Activated B cell treated with CpG ODN at 0.5 μM for 24 hours (primary cell): Measurements from ENCODE around the gene CDK5R1. TPM values are rescaled to one million over a fixed set of nuclear protein-coding genes. Genes with fewer than 3 reads are reported as not detected.

Experiments
- ATAC-seq: fragments of 200-7000 bp; cut with Tn5 transposase; one replicate; pipeline ENCODE4 v1.10.0; 2021; ENCODE audit warnings: low read depth, mild to moderate bottlenecking, moderate library complexity
- CTCF ChIA-PET: fragments of 350-600 bp; sonication (Branson Sonifier 250); formaldehyde crosslinking; loops from one replicate; lab custom pipeline; 2021; ENCODE audit warnings: antibody characterized with exemption; lab: Charles Lee
- POLR2A ChIA-PET: fragments of 350-600 bp; sonication (Branson Sonifier 250); formaldehyde crosslinking; loops from one replicate; lab custom pipeline; 2021; ENCODE audit warnings: antibody characterized with exemption; lab: Charles Lee
- DNase-seq: peaks from one replicate; pipeline ENCODE4 v3.0.0; 2022
- H3K27ac Mint-ChIP-seq: one replicate; pipeline ENCODE4 v1.8.0; 2020; ENCODE audit warnings: mixed read lengths
- H3K27me3 Mint-ChIP-seq: one replicate; pipeline ENCODE4 v1.8.0; 2021; ENCODE audit warnings: mixed read lengths
- H3K36me3 Mint-ChIP-seq: one replicate; pipeline ENCODE4 v1.8.0; 2021; ENCODE audit warnings: low read depth, mixed read lengths
- H3K4me1 Mint-ChIP-seq: one replicate; pipeline ENCODE4 v1.8.0; 2021; ENCODE audit warnings: mixed read lengths
- H3K4me3 Mint-ChIP-seq: one replicate; pipeline ENCODE4 v1.8.0; 2020; ENCODE audit warnings: mild to moderate bottlenecking, mixed read lengths
- H3K9me3 Mint-ChIP-seq: one replicate; pipeline ENCODE4 v1.8.0; 2020; ENCODE audit warnings: mixed read lengths
- intact Hi-C: fragments of 100-400 bp; cut with micrococcal nuclease; formaldehyde crosslinking; loops from one replicate; pipeline ENCODE4 v1.15.1; 2024
- total RNA-seq: library from RNA; stranded (reverse); gene quantifications from 2 replicates; pipeline ENCODE4 v1.2.3, GENCODE V29; 2022
- TF ChIP-seq, protein P1 (sequence below): fragments of 200-600 bp; IDR thresholded peaks from one replicate; pipeline ENCODE4 v1.8.0; 2022; ENCODE audit warnings: antibody characterized with exemption, mild to moderate bottlenecking

Gene CDK5R1
- total RNA-seq, 1 donor from 2014 or later = 9.6 TPM

DNA sequence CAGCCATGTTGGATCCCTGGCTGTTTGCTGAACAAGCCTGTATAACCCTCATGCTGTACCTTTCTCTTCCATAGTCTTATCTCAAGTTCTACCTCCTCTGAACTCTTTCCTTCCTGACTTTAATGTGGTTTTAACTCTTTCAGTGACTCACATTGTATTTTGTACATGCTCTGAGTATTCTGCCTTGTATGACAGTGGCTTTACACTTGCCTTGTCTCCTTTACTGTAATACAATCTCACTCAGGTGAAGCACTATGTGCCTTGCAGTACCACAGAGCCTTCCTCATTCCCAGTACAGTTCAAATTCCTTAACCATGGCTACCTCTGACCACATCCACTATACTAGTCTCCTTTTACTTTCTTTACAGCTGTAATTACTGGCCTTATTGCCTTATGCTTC is 28.4 kb upstream of the CDK5R1 start:
- H3K27me3 Mint-ChIP-seq = no peaks in the 10 kb centered on the region
- no peak for ATAC-seq
- no peaks in the 10 kb centered on the region for H3K9me3 Mint-ChIP-seq
- H3K4me1 Mint-ChIP-seq = peaks cover 13% of the 10 kb centered on the region
- no peak overlapping the region for H3K27ac Mint-ChIP-seq
- peaks cover 82% of the 10 kb centered on the region for H3K36me3 Mint-ChIP-seq
- ChIA-PET POLR2A (no interaction called here), CTCF (interaction anchor here (1.1 kb wide), 1 partner anchor 12 kb away, joined by 3 read pairs; no protein-coding TSS in a partner anchor)
- TF ChIP-seq, protein P1, sequence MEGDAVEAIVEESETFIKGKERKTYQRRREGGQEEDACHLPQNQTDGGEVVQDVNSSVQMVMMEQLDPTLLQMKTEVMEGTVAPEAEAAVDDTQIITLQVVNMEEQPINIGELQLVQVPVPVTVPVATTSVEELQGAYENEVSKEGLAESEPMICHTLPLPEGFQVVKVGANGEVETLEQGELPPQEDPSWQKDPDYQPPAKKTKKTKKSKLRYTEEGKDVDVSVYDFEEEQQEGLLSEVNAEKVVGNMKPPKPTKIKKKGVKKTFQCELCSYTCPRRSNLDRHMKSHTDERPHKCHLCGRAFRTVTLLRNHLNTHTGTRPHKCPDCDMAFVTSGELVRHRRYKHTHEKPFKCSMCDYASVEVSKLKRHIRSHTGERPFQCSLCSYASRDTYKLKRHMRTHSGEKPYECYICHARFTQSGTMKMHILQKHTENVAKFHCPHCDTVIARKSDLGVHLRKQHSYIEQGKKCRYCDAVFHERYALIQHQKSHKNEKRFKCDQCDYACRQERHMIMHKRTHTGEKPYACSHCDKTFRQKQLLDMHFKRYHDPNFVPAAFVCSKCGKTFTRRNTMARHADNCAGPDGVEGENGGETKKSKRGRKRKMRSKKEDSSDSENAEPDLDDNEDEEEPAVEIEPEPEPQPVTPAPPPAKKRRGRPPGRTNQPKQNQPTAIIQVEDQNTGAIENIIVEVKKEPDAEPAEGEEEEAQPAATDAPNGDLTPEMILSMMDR = no peak
- DNase-seq = no peak
- H3K4me3 Mint-ChIP-seq = no peak overlapping the region
- intact Hi-C loops = no loop called here

DNA sequence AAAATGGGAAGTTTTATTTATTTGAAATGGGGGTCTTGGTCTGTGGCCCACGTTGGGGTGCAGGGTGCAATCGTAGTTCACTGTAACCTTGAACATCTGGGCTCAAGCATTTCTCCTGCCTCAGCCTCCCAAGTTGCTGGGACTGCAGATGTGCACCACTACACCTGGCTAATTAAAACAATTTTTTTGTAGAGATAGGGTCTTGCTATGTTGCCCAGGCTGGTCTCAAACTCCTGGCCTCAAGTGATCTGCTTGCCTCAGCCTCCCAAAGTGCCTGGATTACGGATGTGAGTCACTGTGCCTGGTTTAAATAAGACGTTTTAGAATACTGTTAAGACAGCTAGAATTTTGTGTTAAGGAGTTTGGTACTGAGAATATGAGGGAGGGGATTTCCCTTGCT is 26.7 kb upstream of the CDK5R1 start:
- ChIA-PET CTCF (interaction anchor here (4.2 kb wide), 1 partner anchor 15 kb away, joined by 21 read pairs; the partner anchor contains the start of gene PSMD11), POLR2A (no interaction called here)
- peaks cover 13% of the 10 kb centered on the region for H3K4me1 Mint-ChIP-seq
- DNase-seq = no peak
- no peak overlapping the region for H3K27ac Mint-ChIP-seq
- no peaks in the 10 kb centered on the region for H3K27me3 Mint-ChIP-seq
- peaks cover 78% of the 10 kb centered on the region for H3K36me3 Mint-ChIP-seq
- ATAC-seq = no peak
- intact Hi-C loops = no loop called here
- H3K9me3 Mint-ChIP-seq = no peaks in the 10 kb centered on the region
- no peak overlapping the region for H3K4me3 Mint-ChIP-seq
- TF ChIP-seq, protein P1 = no peak

DNA sequence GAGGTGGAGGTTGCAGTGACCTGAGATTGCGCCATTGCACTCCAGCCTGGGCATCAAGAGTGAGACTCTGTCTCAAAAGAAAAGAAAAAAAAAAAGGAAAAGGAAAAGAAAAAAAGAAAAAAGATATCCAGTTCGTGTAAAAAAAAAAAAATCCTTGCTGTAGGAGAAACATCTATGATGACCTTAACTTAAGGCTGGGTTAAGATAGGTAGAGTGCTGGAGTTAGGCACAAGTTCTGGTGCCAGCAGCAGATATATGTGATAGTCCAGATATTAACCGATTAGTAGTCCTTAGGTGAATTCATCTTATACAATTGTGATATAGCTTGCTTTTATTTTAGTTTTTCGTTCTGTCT is 25.3 kb upstream of the CDK5R1 start:
- H3K36me3 Mint-ChIP-seq = peaks cover 81% of the 10 kb centered on the region

DNA sequence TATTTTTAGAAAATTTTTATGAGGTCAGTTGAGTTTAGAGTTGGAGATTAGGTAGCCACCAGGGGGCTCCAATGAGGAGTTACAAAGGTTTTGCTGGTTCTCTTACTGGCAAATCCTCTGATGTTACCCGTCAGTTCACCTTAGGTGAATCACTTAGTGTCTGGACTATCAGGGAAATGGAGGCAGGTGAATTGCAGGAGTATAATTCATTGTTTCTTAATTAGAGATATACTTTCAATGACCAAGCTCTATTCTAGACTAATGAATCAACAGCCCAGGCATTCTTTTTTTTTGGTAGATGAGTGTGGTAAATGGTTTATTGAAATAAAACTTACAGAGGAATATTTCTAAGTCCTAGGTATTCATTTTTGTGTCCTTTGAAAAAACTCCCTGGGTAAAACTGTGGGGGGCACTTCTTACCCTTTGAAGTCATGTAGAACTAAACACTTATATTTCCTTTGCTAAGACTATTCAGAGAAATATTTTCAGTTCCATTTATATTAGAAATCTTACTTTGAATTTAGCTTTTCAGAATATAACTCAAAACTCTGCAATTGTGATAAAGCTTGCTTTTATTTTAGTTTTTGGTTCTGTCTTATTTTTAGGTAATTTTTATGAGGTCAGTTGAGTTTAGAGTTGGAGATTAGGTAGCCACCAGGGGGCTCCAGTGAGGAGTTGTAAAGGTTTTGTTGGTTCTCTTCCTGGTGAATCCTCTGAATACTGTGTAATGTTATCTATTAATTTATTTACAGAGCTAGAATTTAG is 24.8 kb upstream of the CDK5R1 start:
- Mint-ChIP-seq H3K4me1 (peaks cover 13% of the 10 kb centered on the region), H3K9me3 (no peaks in the 10 kb centered on the region), H3K4me3 (no peak overlapping the region), H3K27ac (peak overlapping the region; percentile 30), H3K27me3 (no peaks in the 10 kb centered on the region), H3K36me3 (peaks cover 81% of the 10 kb centered on the region)
- CTCF ChIA-PET = interaction anchor here (0.6 to 4.2 kb wide), 25 partner anchors 8 to 415 kb away, joined by 3 to 53 read pairs (median 5); partner anchors contain the start of genes CDK5R1, MYO1D and PSMD11
- ATAC-seq (peak; percentile 74), DNase-seq (no peak)
- intact Hi-C loops = loop anchor here (1.0 kb wide), 4 partner anchors 21 to 293 kb away; no protein-coding TSS in a partner anchor
- POLR2A ChIA-PET = interaction anchor here (0.6 to 2.5 kb wide), 6 partner anchors 9 to 415 kb away, joined by 3 to 18 read pairs (median 3); partner anchors contain the start of genes CDK5R1, MYO1D and PSMD11
- TF ChIP-seq, protein P1 = no peak

More for the DNA sequence above, 25.3 kb upstream of the CDK5R1 start:
- POLR2A ChIA-PET = interaction anchor here (0.6 to 2.5 kb wide), 2 partner anchors 17 to 25 kb away, joined by 3 to 18 read pairs; partner anchors contain the start of genes CDK5R1 and PSMD11
- Mint-ChIP-seq H3K4me3 (no peak overlapping the region), H3K27me3 (no peaks in the 10 kb centered on the region), H3K4me1 (peaks cover 13% of the 10 kb centered on the region), H3K27ac (peak overlapping the region; percentile 30), H3K9me3 (no peaks in the 10 kb centered on the region)
- TF ChIP-seq, protein P1 = no peak
- DNase-seq (no peak), ATAC-seq (peak; percentile 18)
- intact Hi-C loops = loop anchor here (1.0 kb wide), 2 partner anchors 22 to 294 kb away; no protein-coding TSS in a partner anchor
- CTCF ChIA-PET = interaction anchor here (0.7 to 4.2 kb wide), 13 partner anchors 10 to 416 kb away, joined by 3 to 53 read pairs (median 10); partner anchors contain the start of genes CDK5R1, MYO1D and PSMD11

DNA sequence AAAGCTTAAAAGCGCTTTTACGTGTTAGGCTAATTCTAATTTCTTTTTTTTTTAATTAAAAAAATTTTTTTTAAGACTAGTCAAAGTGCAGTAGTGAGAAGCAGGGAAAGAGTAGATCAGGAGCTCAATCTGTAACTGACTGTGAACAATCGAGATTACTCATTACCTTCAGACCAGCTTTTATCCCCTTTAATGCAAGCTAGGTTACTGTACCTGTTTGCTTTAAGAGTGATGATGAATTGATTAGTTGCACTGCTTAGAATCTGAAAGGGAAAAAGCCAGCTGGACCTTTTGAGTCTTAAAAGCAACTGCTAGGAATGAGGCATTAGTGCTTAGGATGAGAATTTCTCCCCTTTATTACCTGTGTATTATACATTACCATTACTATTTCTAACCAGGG is 23.5 kb upstream of the CDK5R1 start:
- no peak for ATAC-seq
- TF ChIP-seq, protein P1 = no peak
- CTCF ChIA-PET = interaction anchor here (0.8 to 4.2 kb wide), 14 partner anchors 10 to 414 kb away, joined by 3 to 53 read pairs (median 8); partner anchors contain the start of genes CDK5R1, MYO1D and PSMD11
- Mint-ChIP-seq H3K36me3 (peaks cover 81% of the 10 kb centered on the region), H3K4me3 (no peak overlapping the region), H3K27me3 (no peaks in the 10 kb centered on the region), H3K9me3 (no peaks in the 10 kb centered on the region), H3K4me1 (peaks cover 13% of the 10 kb centered on the region), H3K27ac (no peak overlapping the region)
- no peak for DNase-seq
- intact Hi-C loops = no loop called here
- POLR2A ChIA-PET = interaction anchor here (1.0 to 2.5 kb wide), 5 partner anchors 8 to 413 kb away, joined by 3 to 18 read pairs (median 3); partner anchors contain the start of genes CDK5R1, MYO1D and PSMD11
